DND-41 (cell line): ENCODE data around the gene WDR70.

Experiments
- ATAC-seq: fragments of 200-7000 bp; cut with Tn5 transposase; 3 replicates; pipeline ENCODE4 v1.9.1; 2021; ENCODE audit warnings: low read depth; ENCODE audit not compliant: insufficient read depth
- DNase-seq: peaks from one replicate; pipeline ENCODE4 v3.0.0-alpha.2; 2020
- H2AFZ ChIP-seq: 2 replicates; pipeline ENCODE4 v1.6.0; 2012; ENCODE audit warnings: low read depth, low read length
- H3K27ac ChIP-seq: 2 replicates; pipeline ENCODE4 v1.5.1; 2012; ENCODE audit warnings: low read length, inconsistent platforms
- H3K27me3 ChIP-seq: fragments of 200-600 bp; sonication (generic); 2 replicates; pipeline ENCODE4 v1.6.0; 2012; ENCODE audit warnings: low read length, mild to moderate bottlenecking, inconsistent platforms; ENCODE audit not compliant: insufficient read depth, poor library complexity
- H3K36me3 ChIP-seq: 2 replicates; pipeline ENCODE4 v1.5.1; 2012; ENCODE audit warnings: low read length, inconsistent platforms; ENCODE audit not compliant: insufficient read depth
- H3K4me1 ChIP-seq: 2 replicates; pipeline ENCODE4 v1.5.1; 2012; ENCODE audit warnings: mild to moderate bottlenecking, low read length; ENCODE audit not compliant: insufficient read depth
- H3K4me2 ChIP-seq: 2 replicates; pipeline ENCODE4 v1.6.0; 2012; ENCODE audit warnings: mild to moderate bottlenecking, moderate library complexity, low read length, inconsistent platforms; ENCODE audit not compliant: insufficient read depth
- H3K4me3 ChIP-seq, 2 experiments: fragments of 200-600 bp in 1 of 2; shearing (Covaris generic) in 1 of 2; 2 replicates each; pipeline ENCODE4 v1.5.1; 2012 to 2016; ENCODE audit warnings: inconsistent platforms in 2 of 2, low read length in 2 of 2, mild to moderate bottlenecking in 2 of 2, low read depth in 1 of 2, moderate library complexity in 1 of 2
- H3K79me2 ChIP-seq: 2 replicates; pipeline ENCODE4 v1.6.0; 2012; ENCODE audit warnings: low read length, inconsistent platforms; ENCODE audit not compliant: insufficient read depth
- H3K9ac ChIP-seq: 2 replicates; pipeline ENCODE4 v1.6.0; 2012; ENCODE audit warnings: low read depth, mild to moderate bottlenecking, inconsistent platforms, low read length, moderate library complexity
- H3K9me3 ChIP-seq: 2 replicates; pipeline ENCODE4 v1.5.1; 2012; ENCODE audit warnings: low read length, moderate library complexity, mild to moderate bottlenecking, inconsistent platforms; ENCODE audit not compliant: insufficient read depth, severe bottlenecking
- H4K20me1 ChIP-seq: 2 replicates; pipeline ENCODE4 v1.6.0; 2012; ENCODE audit warnings: low read length; ENCODE audit not compliant: insufficient read depth
- EZH2 ChIP-seq: IDR thresholded peaks from 3 replicates; pipeline ENCODE4 v1.6.1; 2012; ENCODE audit warnings: borderline replicate concordance, low read depth, mild to moderate bottlenecking, moderate library complexity, low read length, inconsistent platforms; ENCODE audit not compliant: severe bottlenecking
- TF ChIP-seq, protein P1 (sequence below): IDR thresholded peaks from 2 replicates; pipeline ENCODE4 v1.5.1; 2012; ENCODE audit warnings: borderline replicate concordance, low read length, moderate library complexity, mild to moderate bottlenecking; ENCODE audit not compliant: poor library complexity, severe bottlenecking; ENCODE audit errors: extremely low read depth

The WDR70 gene

DNA sequence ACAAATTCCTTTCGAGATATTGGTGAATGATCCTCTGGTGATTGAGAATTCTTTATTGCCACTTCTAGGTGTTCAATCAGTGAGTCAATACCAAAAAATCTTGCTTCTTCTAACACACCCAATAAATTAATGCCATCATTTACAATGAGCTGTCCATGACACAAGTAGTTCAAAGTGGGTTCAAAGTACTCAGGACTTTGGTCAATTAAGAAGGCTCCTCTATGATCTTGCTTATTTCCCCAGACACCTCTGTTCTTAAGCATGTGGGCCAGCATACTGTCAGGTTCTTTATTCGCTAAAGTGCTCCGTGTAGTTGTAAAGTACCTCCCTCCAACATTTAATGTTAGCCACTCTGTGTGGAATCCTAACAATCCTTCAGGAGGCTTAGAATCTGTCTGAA lies 127.1 kb downstream of the WDR70 start:
- no peaks in the 10 kb centered on the region for H3K36me3 ChIP-seq
- H3K4me3 ChIP-seq: no peak overlapping the region
- TF ChIP-seq, protein P1, sequence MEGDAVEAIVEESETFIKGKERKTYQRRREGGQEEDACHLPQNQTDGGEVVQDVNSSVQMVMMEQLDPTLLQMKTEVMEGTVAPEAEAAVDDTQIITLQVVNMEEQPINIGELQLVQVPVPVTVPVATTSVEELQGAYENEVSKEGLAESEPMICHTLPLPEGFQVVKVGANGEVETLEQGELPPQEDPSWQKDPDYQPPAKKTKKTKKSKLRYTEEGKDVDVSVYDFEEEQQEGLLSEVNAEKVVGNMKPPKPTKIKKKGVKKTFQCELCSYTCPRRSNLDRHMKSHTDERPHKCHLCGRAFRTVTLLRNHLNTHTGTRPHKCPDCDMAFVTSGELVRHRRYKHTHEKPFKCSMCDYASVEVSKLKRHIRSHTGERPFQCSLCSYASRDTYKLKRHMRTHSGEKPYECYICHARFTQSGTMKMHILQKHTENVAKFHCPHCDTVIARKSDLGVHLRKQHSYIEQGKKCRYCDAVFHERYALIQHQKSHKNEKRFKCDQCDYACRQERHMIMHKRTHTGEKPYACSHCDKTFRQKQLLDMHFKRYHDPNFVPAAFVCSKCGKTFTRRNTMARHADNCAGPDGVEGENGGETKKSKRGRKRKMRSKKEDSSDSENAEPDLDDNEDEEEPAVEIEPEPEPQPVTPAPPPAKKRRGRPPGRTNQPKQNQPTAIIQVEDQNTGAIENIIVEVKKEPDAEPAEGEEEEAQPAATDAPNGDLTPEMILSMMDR: no peak
- TF ChIP-seq EZH2: no peak
- H3K79me2 ChIP-seq: no peaks in the 10 kb centered on the region
- no peaks in the 10 kb centered on the region for H3K9me3 ChIP-seq
- no peaks in the 10 kb centered on the region for H3K27me3 ChIP-seq
- no peaks in the 10 kb centered on the region for H4K20me1 ChIP-seq
- H3K4me2 ChIP-seq: no peak overlapping the region
- H3K9ac ChIP-seq: no peak overlapping the region
- H3K4me1 ChIP-seq: no peaks in the 10 kb centered on the region
- DNase-seq: no peak
- H2AFZ ChIP-seq: no peak overlapping the region
- ATAC-seq: no peak
- no peak overlapping the region for H3K27ac ChIP-seq

DNA sequence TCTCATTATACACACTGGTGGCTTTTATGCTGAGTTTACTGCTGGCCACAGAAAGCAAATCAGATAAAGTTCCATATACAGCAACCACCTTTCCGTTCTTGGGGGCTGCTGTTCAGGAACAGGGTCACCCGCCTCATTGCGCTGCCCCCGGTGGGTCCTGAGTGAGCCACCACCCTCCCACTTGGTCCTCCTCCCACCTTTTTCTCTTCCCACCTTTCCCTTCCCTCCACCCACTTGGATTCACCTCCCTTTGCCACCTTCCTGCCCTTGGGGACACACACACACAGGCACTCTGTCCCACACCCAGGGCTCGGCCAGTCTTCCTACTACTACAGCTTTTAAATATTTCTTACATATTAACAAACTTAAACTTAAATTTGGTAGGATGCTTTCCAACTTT lies 127.6 kb downstream of the WDR70 start:
- no peaks in the 10 kb centered on the region for H4K20me1 ChIP-seq
- H3K9ac ChIP-seq: no peak overlapping the region
- H3K4me2 ChIP-seq: no peak overlapping the region
- H3K4me1 ChIP-seq: no peaks in the 10 kb centered on the region
- H3K27me3 ChIP-seq: no peaks in the 10 kb centered on the region
- no peaks in the 10 kb centered on the region for H3K36me3 ChIP-seq
- no peak overlapping the region for H2AFZ ChIP-seq
- H3K79me2 ChIP-seq: no peaks in the 10 kb centered on the region
- no peak overlapping the region for H3K4me3 ChIP-seq
- H3K9me3 ChIP-seq: no peaks in the 10 kb centered on the region
- ATAC-seq (0 out of 3 replicates have a peak, but pooled peaks have one; percentile 31), DNase-seq (no peak)
- H3K27ac ChIP-seq: no peak overlapping the region
- TF ChIP-seq, protein P1: peak; percentile 7
- TF ChIP-seq EZH2: no peak

DNA sequence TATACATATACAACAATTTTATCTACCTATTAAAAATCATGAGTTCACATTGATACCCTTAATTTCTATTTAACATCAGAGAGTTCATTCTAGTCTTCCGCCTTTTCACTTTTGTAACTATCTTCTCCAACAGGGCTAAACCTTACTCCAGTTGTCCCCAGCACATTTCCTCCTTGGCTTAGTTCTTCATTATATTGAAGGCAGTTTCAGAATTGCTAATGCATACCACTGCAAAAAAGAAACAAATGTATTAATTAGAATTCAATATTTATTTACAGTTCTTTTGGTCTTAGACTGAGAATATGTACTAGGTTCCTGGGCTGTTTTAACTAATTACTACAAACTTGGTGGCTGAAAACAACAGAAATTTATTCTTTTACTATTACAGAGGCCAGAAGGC lies 132.5 kb downstream of the WDR70 start:
- DNase-seq: no peak
- no peak overlapping the region for H3K9ac ChIP-seq
- H4K20me1 ChIP-seq: no peaks in the 10 kb centered on the region
- H3K9me3 ChIP-seq: no peaks in the 10 kb centered on the region
- H3K79me2 ChIP-seq: no peaks in the 10 kb centered on the region
- TF ChIP-seq EZH2: no peak
- TF ChIP-seq, protein P1: no peak
- no peak overlapping the region for H3K4me2 ChIP-seq
- no peak overlapping the region for H2AFZ ChIP-seq
- no peak overlapping the region for H3K4me3 ChIP-seq
- H3K36me3 ChIP-seq: no peaks in the 10 kb centered on the region
- H3K27me3 ChIP-seq: no peaks in the 10 kb centered on the region
- H3K4me1 ChIP-seq: no peaks in the 10 kb centered on the region
- ATAC-seq: no peak
- no peak overlapping the region for H3K27ac ChIP-seq

DNA sequence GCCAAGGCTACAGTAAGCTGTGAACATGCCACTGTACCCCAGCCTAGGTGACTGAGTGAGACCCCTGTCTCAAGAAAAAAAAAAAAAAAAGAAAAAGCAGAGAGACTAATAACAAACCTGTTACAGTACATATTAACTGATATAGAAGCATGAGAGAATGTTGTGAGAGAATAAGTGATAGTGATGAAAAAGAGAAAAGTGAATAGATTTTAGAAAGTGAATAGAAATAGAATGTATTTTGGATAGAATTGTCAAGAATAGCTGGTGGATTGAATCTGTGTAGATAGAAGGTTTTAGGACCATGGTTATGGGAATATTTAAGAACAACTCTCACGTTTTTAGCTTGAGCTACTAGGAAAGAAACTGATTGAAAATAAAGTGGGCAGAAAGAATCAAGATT lies 135.8 kb downstream of the WDR70 start:
- Histone ChIP-seq H3K4me3 (no peak overlapping the region), H3K4me2 (no peak overlapping the region), H3K27me3 (no peaks in the 10 kb centered on the region), H2AFZ (no peak overlapping the region), H3K79me2 (no peaks in the 10 kb centered on the region), H3K36me3 (peaks cover 16% of the 10 kb centered on the region), H3K27ac (no peak overlapping the region), H3K4me1 (no peaks in the 10 kb centered on the region), H3K9ac (no peak overlapping the region), H4K20me1 (no peaks in the 10 kb centered on the region), H3K9me3 (peaks cover 5% of the 10 kb centered on the region)
- DNase-seq (no peak), ATAC-seq (no peak)
- TF ChIP-seq, protein P1: no peak
- no peak for TF ChIP-seq EZH2
